ENCODE results near the gene FREY1.

FREY1 gene, protein sequence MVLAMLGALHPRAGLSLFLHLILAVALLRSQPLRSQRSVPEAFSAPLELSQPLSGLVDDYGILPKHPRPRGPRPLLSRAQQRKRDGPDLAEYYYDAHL

DNA sequence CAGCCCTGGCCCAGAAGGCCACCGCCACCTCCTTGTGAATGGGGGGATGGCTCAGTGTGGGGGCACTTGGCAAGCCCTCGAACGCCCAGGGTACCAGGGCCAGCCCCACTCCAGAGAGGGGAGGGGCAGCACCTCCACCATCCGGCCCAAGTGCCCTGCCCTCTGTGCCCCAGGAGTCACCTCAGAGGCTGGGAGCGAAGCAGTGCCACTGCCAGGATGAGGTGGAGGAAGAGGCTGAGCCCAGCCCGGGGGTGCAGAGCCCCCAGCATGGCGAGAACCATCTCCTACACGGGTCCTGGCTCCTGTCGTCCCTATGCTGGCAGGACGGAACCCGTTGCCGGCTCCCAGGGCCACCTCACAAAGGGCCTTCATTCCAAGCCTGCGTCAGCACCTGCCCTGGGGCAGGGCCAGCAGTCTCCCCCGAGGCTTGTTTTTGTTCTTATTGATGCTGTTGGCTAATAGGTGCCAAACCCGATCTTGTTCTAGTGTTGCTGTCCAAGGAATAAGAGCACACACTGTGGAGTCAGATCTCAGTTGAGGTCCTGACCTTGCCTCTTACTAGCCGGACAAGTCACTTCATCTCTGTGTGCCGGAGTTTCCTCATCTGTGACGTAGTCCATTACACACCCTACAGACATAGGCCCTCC is at the start of gene FREY1:
Gene FREY1 (minus strand): TSS at position 307 of the 647 bp plus-strand sequence. CDS start 26 bp downstream, at position 281.
- in situ Hi-C loops (cut with MboI; ENCODE audit: low sequenced_read_pairs): no loop called here

GRCh38 chr11:45949992-45950407 is 42.9 kb upstream of the FREY1 start:
- in situ Hi-C loops (cut with MboI; ENCODE audit: low sequenced_read_pairs): no loop called here

DNA sequence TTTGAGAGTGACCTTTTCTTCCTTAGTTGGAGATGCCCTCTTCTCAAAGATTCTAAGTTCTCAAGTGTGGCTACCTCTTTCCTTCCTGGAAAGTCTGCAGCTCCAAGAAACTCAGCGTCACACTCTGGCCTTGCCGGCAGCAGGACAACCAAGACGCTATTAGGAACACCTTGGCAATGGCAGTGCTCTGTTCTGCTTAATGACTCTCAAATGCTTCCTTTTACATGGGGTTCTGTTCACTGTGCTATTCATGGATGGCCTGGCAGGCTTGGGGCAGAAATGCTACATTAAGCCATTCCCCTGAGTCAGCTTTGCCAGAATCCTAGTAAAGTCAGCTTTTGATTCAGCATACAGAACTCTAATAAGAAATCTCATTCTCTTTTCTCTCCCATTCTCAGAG is 41.3 kb upstream of the FREY1 start:
- in situ Hi-C loops (cut with MboI; ENCODE audit: low sequenced_read_pairs): no loop called here

GRCh38 chr11:45947885-45948284 is 40.8 kb upstream of the FREY1 start:
- in situ Hi-C loops (cut with MboI; ENCODE audit: low sequenced_read_pairs): no loop called here

DNA sequence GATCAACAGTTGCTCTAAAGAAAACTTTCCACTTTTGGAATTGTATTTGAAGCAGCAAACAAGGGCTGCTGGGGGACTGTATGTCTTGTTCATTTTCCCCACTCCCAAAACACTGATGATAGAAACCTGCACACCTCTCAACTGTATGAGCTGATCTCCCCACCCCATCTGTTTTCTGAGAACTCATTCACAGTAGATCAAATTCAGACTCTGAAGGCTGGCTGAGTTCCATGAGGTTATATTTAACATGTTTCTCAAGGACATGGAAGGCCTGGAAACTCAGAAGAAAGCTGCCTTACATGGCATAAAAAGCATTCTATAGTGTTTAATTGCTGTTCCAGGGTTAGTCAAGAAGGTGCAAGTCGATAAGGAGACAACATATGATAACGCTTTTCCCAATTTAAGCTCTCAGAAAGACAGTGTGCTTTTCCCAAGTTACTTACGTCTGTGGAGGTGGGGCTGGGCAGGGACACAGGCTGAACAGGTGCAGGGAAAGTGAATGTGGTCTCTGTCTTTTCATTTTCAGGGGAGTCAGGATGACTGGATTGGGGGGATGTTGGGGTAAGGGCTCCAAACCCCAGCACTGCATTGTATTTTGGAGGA is 38.4 kb upstream of the FREY1 start:
- in situ Hi-C loops (cut with MboI; ENCODE audit: low sequenced_read_pairs): no loop called here

DNA sequence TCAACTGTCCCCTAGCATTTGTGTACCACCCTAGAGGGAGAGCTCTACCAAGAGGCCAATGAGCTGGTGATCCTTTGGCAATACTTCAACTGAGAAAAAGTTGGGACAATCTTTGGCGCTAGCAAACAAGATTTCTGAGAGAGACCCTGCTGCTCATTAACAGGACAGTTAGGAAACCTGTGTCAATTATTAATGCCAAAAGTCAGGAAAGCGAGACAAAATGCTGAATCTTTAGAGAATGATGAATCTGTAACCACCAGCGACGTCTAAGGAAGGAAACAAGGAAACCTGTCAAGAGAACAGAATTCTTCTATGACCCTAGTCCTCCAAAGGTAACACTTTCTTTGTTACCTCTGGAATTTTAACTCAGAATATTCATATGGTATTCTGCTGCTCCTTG is 35.3 kb upstream of the FREY1 start:
- in situ Hi-C loops (cut with MboI; ENCODE audit: low sequenced_read_pairs): no loop called here

- in situ Hi-C loops (cut with MboI; ENCODE audit: low sequenced_read_pairs): no loop called here
These were observed 34.2 kb upstream of the FREY1 start for GRCh38 chr11:45941285-45941684.

DNA sequence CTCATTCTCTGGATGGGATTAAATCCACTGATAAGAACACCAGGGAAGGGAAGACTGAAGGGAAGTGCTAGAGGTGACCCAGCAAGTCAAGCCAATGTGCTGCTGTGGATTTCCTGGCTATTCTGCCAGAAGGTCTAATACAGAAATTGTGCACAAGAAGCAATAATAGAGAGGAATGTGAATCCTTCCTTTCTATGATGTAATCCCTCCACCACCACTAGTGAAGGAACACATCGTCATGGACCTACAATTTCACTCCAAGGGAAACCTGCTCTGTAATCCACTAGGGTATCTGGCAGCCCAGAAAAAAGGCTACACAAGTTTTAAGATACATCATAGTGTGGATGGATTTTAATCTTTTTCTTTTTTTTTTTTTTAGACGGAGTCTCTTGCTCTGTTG is 32.8 kb upstream of the FREY1 start:
- in situ Hi-C loops (cut with MboI; ENCODE audit: low sequenced_read_pairs): no loop called here

DNA sequence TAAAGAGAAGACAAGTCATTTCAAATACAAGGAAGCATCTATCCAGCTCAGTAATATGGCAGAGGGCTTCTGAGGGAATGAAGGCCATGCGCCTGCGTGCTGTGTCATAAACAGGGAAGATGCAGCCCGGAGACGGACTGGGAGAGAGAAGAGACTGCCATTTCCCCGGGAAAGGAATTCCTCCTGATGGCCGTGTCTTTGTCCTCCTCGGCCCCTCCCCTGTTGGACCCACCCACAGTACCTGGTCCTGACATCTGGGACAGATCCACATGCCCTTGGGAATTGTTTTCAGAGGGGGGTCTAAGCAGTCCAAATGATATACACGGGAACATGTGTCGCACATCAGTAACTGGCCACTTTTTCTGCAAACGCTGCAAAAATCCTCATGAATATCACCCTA is 30.8 kb upstream of the FREY1 start:
- in situ Hi-C loops (cut with MboI; ENCODE audit: low sequenced_read_pairs): no loop called here

DNA sequence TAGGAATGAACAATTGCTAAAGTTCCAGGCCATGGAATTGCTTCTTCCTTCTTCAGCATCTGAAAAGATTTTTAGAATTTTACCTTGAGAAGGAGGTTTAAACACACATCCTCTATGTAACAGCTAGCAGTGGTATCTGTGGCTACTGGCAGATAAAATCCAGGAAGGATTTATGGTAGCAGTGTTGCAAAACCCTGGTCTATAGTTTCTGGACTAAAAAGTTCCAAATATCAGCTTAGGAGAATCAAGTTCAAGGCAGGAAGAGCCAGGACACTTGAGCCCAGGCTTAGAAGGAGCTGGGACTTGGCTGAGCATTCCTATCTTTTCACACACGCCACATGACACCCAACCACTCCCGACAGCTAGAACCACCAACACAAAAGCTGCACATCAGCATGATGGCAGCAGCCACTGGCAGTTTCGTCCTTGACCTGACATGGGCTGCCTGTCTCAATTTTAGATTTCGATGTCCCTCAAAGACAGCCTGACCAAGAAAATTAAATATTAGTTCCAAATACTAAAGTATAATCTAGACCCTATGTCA is 29.5 kb upstream of the FREY1 start:
- in situ Hi-C loops (cut with MboI; ENCODE audit: low sequenced_read_pairs): no loop called here

GRCh38 chr11:45935349-45936064 is 28.4 kb upstream of the FREY1 start:
- in situ Hi-C loops (cut with MboI; ENCODE audit: low sequenced_read_pairs): no loop called here

DNA sequence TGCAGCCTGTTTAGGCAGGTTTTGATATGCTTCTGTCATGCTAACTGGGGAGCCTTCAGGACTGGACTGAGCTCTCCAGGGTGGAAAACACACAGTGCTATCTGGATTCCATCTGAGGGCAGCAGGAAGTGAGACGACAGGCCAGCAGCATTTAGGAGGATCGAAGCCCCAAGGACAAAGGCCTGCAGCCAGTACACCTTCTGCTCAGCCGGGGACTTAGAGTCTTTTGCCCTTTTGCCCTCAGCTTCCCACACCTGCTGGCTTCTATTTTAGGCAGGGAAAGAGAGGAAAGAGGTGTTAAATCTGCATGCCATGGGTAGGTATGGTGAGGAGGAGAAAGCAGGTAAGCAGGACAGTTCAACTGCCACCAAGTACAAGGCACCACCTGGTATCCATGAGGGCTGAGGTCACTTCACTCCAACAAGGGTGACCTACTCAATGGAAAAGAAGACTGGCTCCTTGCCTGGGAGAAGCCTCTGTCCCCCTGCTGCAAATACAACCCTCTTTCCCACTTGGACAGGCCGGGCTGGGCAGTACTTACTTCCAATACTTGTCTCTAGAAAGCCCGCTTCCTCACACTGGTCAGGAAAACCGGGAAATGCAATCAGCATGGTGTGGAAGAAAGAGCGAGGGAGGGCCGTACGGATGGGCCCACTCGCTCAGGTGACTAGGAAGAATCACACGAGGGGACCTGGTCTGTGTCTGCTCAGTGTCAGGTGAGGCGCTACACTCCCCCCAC is 27.7 kb upstream of the FREY1 start:
- in situ Hi-C loops (cut with MboI; ENCODE audit: low sequenced_read_pairs): no loop called here

DNA sequence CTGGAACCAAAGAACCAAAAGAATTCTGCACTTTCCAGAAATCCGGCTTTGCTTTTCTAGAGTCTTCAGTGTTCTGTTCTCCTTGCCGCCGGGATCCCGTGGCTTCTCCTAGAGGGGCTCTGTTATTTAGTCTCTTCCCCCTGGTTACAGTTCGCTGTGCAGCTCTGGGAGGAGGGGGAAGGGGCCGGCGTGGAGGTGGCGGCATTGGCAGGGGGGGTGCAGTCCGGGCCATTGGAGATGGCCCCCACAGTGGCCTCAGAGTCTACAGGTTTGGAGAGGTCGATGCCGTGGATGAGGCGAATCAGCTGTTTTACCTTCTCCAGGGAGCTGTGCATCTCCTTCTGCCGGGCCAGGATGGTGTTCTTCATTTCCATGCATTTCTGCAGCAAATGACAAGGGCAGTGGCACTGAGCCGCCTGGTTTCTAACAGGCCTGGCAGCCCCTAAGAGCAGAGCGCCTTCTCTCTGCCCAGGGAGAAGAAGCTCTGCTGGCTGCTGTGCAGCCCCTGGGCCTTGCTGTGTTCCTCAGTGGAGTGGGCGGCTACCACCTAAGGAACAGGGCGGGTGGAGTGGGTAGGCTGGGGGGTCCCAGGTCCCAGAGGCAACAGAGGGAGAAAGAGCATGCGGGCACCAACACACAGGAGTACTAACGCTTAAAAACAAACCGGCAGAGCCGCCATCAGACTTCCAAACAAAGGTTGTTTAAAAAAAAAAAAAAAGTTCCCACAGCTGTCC is 26.9 kb upstream of the FREY1 start:
- in situ Hi-C loops (cut with MboI; ENCODE audit: low sequenced_read_pairs): no loop called here

DNA sequence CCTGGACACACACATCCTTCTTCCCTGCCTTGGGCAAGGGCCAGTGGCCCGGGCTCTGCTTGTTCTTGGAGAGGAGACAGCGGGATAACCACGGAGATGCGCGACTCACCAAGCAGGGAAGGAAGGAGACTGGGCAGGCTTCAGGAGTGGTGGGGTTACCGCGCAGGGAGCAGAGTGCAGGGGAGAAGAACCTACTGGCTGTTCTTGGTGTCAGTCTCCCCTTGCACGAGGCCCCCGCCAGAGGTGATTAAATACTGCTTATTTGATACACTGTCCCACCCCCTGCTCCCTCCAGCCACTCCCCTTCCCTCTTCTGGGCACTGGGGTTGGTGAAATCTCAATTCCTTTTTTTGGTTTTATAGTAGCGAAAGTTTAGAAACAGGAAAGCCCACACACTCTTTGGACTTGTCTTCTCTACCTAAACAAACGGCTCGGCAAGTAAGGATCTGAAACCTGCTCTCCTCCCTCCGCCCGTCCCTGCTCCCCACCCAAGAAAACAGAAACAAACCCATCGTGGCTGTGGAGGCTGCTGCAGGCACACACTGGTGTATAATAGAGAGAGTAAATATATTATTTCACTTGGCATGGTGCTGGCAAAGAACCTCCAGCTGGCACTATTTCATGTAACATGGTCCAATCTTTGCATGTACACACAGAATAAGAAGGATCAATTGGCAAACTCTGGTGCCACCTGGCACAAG is 26.2 kb upstream of the FREY1 start:
- in situ Hi-C loops (cut with MboI; ENCODE audit: low sequenced_read_pairs): no loop called here

- in situ Hi-C loops (cut with MboI; ENCODE audit: low sequenced_read_pairs): no loop called here
These were observed 25.1 kb upstream of the FREY1 start for GRCh38 chr11:45932217-45932616.

DNA sequence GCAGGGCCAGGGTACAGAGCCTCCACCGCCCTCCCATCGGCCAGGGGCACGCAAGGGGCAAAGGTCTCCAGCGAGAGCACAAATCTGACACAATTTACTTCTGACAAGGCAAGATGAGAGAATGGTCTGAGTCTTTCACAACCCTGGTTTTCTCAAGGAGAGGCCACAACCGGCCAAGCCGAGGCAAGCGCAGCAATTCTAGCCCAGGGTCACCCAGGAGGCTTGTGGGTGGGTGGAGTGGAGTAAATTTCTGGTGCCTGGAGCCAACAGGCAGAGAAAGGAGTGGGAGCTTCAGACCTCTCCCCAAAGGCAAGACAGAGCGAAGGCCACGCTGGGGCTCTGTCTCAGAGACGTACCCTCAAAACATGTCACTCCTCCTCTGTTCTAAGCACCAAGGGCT is 24.7 kb upstream of the FREY1 start:
- in situ Hi-C loops (cut with MboI; ENCODE audit: low sequenced_read_pairs): no loop called here

DNA sequence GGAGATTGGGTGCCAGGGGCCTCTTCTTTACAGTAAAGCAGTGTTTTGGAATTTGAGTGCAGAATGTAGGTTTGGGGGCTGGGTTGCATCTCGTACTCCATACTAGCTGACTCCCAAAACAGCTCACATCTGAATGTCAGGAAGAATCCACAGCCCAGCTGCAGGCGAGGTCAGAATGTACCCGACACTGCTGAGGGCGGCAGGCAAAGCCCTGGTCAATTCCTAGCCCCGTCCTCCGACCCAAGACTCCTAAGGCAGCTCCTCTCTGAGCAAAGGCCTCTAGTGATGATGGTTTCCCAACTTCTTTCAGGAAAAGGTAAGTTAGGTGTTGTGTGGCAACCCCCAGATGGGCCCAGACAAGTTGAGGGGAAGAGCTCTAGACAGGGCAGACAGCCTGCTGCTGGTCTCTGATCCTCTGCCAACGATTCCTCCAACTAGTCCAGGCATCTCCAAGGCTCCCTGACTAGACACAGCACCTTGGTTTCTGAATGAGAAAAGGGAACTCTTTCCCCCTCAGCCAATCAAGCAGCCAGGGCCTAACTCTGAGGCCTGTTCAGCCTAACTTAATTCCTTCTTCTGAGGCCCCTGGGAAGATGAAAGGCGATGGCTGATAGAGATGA is 24.0 kb upstream of the FREY1 start:
- in situ Hi-C loops (cut with MboI; ENCODE audit: low sequenced_read_pairs): no loop called here

- in situ Hi-C loops (cut with MboI; ENCODE audit: low sequenced_read_pairs): no loop called here
These were observed 23.1 kb upstream of the FREY1 start for GRCh38 chr11:45930031-45930794.

All from hTERT RPE-1 (cell line).